Subcutaneous adipose tissue (tissue), 4 donors: ENCODE data around the gene PPP1R27. TPM values are rescaled to one million over a fixed set of nuclear protein-coding genes. Genes with fewer than 3 reads are reported as not detected.

Source experiments
- CTCF ChIP-seq: fragments of 450-650 bp; IDR thresholded peaks from one replicate; pipeline ENCODE4 v1.5.1; 2016; ENCODE audit warnings: low read depth, mild to moderate bottlenecking, control low read depth, antibody characterized with exemption, moderate library complexity
- total RNA-seq, 4 donors: library from RNA; depleted of rRNA; stranded (reverse); fragments of >200 nt; gene quantifications; one replicate each; pipeline ENCODE4 v1.1.0, GENCODE V29; 2016

Gene PPP1R27
- total RNA-seq, 4 donors from 2014 or later = not detected

- no peak for TF ChIP-seq CTCF
These were observed 35.5 kb upstream of the PPP1R27 start for GRCh38 chr17:81870131-81870980.

GRCh38 chr17:81869221-81870130 is 34.6 kb upstream of the PPP1R27 start:
- TF ChIP-seq CTCF = no peak

- TF ChIP-seq CTCF = no peak
These were observed 33.9 kb upstream of the PPP1R27 start for GRCh38 chr17:81868674-81869220.

- TF ChIP-seq CTCF = no peak
These were observed 33.3 kb upstream of the PPP1R27 start for GRCh38 chr17:81867991-81868673.

GRCh38 chr17:81867170-81867990 is 32.5 kb upstream of the PPP1R27 start:
- TF ChIP-seq CTCF = no peak

GRCh38 chr17:81866440-81867169 is 31.8 kb upstream of the PPP1R27 start:
- no peak for TF ChIP-seq CTCF
